ENCODE results near the gene TOMM70.

The TOMM70 gene

DNA sequence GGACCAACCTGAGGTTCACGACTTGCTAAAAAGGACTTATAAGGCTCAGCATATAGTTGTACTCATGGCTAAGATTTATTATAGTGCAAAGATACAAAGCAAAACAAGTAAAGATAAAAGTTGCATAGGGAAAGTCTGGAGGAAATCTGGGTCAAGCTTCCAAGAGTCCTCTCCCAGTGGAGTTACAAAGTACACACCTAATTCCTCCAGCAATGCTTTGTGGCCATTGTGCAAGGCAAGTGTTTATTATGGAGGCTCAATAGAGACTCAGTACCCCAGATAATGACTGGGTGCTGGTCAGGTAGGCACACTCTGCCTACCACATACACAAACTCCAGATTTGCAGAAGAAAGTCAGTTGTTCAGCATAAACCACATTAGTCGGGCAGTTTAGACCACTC, 23.4 kb upstream of the TOMM70 start:
- H3K4me3 ChIP-seq (ENCODE audit: low read depth, low read length): no peak overlapping the region
- DNase-seq (ENCODE audit: low read depth): no peak
- in situ Hi-C loops (cut with HindIII; ENCODE audit: low sequenced_read_pairs): no loop called here
- TF ChIP-seq, protein P1, sequence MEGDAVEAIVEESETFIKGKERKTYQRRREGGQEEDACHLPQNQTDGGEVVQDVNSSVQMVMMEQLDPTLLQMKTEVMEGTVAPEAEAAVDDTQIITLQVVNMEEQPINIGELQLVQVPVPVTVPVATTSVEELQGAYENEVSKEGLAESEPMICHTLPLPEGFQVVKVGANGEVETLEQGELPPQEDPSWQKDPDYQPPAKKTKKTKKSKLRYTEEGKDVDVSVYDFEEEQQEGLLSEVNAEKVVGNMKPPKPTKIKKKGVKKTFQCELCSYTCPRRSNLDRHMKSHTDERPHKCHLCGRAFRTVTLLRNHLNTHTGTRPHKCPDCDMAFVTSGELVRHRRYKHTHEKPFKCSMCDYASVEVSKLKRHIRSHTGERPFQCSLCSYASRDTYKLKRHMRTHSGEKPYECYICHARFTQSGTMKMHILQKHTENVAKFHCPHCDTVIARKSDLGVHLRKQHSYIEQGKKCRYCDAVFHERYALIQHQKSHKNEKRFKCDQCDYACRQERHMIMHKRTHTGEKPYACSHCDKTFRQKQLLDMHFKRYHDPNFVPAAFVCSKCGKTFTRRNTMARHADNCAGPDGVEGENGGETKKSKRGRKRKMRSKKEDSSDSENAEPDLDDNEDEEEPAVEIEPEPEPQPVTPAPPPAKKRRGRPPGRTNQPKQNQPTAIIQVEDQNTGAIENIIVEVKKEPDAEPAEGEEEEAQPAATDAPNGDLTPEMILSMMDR (IDR thresholded peaks at IDR 0.05; ENCODE audit: low read depth, low read length, missing control alignments): no peak

DNA sequence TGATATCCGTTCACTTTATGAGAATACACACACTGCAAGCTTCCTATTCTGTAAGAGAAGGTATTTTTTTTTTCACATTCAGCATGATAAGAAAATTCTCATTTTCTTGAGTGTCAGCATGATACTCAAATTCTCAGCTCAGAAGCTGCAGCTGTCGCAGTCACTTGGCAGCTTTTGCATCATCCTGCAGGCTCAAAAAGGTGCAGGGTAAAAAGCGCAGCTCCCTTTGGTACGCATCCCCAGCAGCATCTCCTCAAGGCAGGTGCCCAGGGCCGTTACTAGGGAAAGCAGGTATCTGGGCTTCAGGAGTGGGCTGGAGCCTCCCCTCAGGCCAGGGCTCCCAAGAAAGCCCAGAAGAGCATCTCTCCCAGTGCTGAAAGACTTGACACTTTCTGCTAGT, 22.7 kb upstream of the TOMM70 start:
- in situ Hi-C loops (cut with HindIII; ENCODE audit: low sequenced_read_pairs): no loop called here
- H3K4me3 ChIP-seq (ENCODE audit: low read depth, low read length): no peak overlapping the region
- no peak for DNase-seq (ENCODE audit: low read depth)
- TF ChIP-seq, protein P1 (IDR thresholded peaks at IDR 0.05; ENCODE audit: low read depth, low read length, missing control alignments): no peak

DNA sequence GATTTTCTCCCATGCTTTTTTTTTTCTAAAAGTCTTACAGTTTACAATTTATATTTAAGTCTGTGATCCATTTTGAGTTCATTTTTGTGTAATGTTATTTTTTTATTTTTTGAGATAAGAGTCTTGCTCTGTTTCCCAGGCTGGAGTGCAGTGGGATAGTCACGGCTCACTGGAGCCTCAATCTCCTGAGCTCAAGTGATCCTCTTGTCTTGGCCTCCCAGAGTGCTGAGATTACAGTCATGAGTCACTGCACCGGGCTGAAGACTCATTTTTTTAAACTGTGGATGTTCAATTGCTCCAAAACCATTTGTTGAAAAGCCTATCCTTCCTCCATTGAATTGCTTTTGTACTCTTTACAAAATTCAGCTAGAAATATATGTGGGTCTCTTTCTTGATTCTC, 20.0 kb upstream of the TOMM70 start:
- in situ Hi-C loops (cut with HindIII; ENCODE audit: low sequenced_read_pairs): no loop called here
- TF ChIP-seq, protein P1 (IDR thresholded peaks at IDR 0.05; ENCODE audit: low read depth, low read length, missing control alignments): no peak
- no peak for DNase-seq (ENCODE audit: low read depth)
- no peak overlapping the region for H3K4me3 ChIP-seq (ENCODE audit: low read depth, low read length)

DNA sequence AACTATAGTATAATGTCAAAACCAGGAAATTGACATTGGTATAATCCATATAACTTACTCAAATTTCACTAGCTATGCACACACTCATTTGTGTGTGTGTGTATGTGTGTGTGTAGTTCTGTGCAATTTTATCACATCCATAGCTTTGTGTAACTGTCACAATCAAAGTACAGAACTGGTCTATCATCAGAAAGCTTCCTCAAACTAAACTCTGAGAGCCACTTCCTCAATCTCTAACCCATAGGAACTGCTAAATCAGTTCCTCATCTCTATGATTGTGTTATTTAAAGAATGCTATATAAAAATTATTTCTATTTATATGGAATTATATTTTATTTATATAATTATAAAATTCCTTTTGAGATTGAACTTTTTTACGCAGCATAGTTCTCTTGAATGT, 18.5 kb upstream of the TOMM70 start:
- no peak overlapping the region for H3K4me3 ChIP-seq (ENCODE audit: low read depth, low read length)
- TF ChIP-seq, protein P1 (IDR thresholded peaks at IDR 0.05; ENCODE audit: low read depth, low read length, missing control alignments): no peak
- DNase-seq (ENCODE audit: low read depth): no peak
- in situ Hi-C loops (cut with HindIII; ENCODE audit: low sequenced_read_pairs): no loop called here

DNA sequence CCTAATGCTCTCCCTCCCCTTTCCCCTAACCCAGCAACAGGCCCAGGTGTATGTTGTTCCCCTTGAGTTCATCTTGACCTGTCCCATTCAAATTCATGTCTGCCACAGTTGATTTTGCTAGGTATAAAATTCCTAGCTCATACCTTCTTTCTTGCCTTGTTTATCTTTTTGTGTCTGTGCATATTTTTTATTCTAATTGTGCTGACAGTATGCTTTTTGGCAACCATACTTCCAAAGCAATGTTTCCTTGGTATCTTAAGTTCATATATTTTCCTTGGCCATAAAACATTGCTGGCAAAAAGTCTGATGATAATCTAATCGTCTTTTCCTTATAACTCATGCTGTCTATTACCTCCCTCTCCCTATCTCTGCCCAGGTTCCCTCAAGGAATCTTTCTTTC, 16.0 kb upstream of the TOMM70 start:
- in situ Hi-C loops (cut with HindIII; ENCODE audit: low sequenced_read_pairs): no loop called here
- TF ChIP-seq, protein P1 (IDR thresholded peaks at IDR 0.05; ENCODE audit: low read depth, low read length, missing control alignments): no peak
- H3K4me3 ChIP-seq (ENCODE audit: low read depth, low read length): no peak overlapping the region
- DNase-seq (ENCODE audit: low read depth): no peak

DNA sequence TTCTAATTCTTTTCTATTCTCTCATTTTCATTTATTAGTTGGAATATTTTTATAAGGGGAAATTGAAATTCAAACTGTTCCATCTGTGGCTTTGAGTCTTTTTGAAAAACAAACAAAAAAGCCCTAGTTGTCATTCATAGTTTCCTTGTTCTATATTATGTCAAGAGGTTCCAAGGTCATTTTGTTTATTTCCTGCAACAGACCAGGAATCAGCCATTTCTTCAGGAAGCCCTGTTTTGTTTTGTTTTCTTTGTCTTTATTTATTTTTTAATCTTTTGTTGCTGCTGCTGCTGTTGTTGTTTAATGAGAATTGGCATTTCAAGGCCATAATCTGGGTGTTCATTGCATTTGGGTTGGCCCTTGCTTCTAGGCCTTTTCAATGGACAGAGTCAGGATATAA, 15.3 kb upstream of the TOMM70 start:
- no peak for DNase-seq (ENCODE audit: low read depth)
- TF ChIP-seq, protein P1 (IDR thresholded peaks at IDR 0.05; ENCODE audit: low read depth, low read length, missing control alignments): no peak
- in situ Hi-C loops (cut with HindIII; ENCODE audit: low sequenced_read_pairs): no loop called here
- H3K4me3 ChIP-seq (ENCODE audit: low read depth, low read length): no peak overlapping the region

DNA sequence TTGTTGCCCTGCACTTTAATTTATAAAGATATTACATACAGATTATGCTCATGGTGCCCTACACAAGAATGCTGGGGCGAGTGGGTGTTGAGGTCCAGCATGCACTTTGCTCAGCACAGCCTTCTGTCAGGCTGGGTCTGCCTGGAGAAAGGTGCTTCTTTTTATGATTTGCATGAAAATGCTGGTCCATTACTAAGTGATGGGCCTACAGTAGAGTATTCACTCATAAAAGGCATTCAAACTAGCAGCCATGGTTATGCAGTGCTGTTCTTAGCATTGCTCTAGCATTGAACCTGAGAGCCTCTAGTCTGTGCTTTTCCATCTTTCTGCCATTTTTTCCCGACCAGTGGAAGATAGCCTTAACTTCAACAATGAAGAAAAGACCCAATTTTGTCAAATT, 12.7 kb upstream of the TOMM70 start:
- no peak overlapping the region for H3K4me3 ChIP-seq (ENCODE audit: low read depth, low read length)
- TF ChIP-seq, protein P1 (IDR thresholded peaks at IDR 0.05; ENCODE audit: low read depth, low read length, missing control alignments): no peak
- in situ Hi-C loops (cut with HindIII; ENCODE audit: low sequenced_read_pairs): no loop called here
- no peak for DNase-seq (ENCODE audit: low read depth)

All from astrocyte of the cerebellum (primary cell).